Measurements from ENCODE around the gene ESPNL. TPM values are rescaled to one million over a fixed set of nuclear protein-coding genes. Genes with fewer than 3 reads are reported as not detected.
A peak's percentile ranks its signal among the peaks of the same experiment; 100 is the strongest.

ESPNL gene
- total RNA-seq, 1 experiment from 2014 or later = 2.6 TPM

DNA sequence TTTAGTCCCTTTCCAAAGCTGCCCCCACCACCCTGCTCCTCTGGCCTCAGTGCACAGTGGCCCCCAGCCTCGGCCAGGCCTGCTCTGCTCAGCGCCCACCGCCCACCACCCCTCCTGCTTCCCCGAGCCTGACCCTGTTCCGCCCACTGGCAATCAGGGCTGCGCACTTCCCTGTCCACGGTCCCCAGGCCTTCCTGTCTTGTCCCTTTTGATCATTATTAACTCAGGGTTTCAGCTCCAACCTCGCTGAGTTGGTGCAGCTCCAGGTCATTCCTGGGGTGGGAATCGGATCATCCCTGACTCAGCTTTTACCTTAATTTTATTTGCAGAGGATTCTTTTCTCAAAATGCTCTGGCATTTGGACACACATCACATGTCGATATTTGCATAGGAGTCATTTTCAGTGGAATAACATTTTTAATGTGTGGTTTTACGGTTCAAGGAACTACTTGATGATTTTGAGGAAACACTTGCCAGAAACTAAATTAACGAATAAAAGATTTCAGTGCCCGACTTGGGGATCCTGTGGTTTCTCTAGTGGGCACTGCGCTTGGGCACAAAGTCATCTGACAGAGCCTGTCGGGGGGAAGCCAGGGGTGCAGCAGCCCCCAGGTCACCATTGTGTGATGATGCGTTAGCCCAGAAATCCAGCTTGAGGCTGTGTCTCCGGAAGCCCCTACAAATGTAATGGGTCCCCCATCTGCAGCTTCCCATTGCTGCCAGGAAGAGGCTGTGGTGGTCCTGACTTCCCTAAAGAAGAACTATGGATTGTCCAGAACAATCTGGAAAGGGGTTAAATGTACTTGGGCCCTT is 1.0 kb upstream of the ESPNL start:
- Histone ChIP-seq H3K4me1 (peaks cover 10% of the 10 kb centered on the region), H3K36me3 (no peaks in the 10 kb centered on the region), H3K4me3 (no peak overlapping the region; the same call in 1 of the 2 replicates), H3K9me3 (replicated peaks) (no peaks in the 10 kb centered on the region), H3K27me3 (no peaks in the 10 kb centered on the region; the same call in 1 of the 2 replicates), H3K27ac (no peak overlapping the region; the same call in 1 of the 2 replicates)
- DNase-seq = no peak

DNA sequence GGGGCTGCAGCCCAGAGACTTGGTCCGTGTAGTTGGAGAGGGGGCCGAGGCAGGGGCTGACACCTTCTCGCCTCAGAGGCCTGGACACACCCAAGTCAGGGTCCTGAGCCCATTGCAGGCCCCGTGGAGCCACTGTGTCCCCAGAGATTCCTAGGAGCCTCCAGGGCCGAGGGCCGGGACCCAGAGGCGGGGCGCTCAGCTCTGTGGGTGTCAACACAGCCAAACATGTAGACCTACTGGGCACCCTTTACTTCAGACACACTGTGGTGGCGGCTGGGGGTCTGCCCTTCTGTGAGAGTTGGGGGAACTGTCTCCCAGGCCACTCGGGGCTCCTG is 459 bp upstream of the ESPNL start:
- Histone ChIP-seq H3K27ac (no peak overlapping the region), H3K27me3 (no peaks in the 10 kb centered on the region; the same call in 1 of the 2 replicates), H3K36me3 (no peaks in the 10 kb centered on the region), H3K4me3 (no peak overlapping the region), H3K9me3 (replicated peaks) (no peaks in the 10 kb centered on the region), H3K4me1 (peaks cover 10% of the 10 kb centered on the region)
- no peak for DNase-seq

DNA sequence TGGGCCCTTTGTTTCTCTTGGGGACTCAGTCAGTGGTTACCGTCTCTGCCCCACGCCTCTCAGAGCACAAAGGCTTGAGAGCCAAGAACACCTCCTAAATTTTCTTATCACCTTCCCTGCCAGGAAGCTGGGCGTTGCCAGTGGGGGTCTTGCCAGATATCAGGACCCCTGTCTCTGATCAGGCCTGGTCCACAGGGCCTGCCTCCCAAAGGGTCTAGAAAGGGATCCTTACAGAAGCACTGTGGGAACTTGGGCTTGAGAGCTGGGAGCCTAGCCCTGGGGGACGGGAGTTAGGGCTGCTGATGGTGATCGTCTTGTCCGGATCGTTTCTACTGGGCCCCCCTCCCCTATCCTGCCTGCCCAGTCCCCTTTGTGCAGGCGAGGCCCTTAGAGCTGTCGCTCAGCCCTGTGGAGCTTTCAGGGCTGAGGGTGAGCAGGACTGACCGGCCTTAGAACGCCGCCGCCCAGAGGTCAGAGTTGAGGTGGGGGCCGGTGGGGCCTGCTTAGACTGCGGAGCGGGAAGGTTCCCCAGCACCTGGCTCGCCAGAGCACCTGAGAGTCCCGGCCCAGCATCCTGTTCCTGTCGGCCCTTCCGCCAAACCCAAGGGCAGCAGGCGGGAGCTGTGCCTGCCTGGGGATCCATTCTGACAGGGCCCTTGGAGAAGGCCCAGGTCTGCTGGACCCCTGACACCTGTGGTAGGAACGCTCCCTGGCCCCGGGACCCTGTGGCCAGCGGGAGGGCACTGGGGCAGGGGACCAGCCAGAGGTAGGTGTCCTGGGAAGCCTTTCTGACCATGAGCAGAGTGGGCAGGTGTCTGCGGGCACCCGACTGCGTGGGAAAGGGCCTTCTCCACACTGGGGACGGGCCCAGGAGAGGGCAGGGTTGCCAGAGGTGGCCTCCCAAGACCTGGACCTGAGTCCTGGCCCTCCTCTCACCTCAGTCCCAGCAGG is 956 bp downstream of the ESPNL start:
- Histone ChIP-seq H3K4me3 (no peak overlapping the region), H3K9me3 (replicated peaks) (no peaks in the 10 kb centered on the region), H3K27ac (no peak overlapping the region), H3K4me1 (peaks cover 10% of the 10 kb centered on the region), H3K27me3 (no peaks in the 10 kb centered on the region; the same call in 1 of the 2 replicates), H3K36me3 (no peaks in the 10 kb centered on the region)
- no peak for DNase-seq

DNA sequence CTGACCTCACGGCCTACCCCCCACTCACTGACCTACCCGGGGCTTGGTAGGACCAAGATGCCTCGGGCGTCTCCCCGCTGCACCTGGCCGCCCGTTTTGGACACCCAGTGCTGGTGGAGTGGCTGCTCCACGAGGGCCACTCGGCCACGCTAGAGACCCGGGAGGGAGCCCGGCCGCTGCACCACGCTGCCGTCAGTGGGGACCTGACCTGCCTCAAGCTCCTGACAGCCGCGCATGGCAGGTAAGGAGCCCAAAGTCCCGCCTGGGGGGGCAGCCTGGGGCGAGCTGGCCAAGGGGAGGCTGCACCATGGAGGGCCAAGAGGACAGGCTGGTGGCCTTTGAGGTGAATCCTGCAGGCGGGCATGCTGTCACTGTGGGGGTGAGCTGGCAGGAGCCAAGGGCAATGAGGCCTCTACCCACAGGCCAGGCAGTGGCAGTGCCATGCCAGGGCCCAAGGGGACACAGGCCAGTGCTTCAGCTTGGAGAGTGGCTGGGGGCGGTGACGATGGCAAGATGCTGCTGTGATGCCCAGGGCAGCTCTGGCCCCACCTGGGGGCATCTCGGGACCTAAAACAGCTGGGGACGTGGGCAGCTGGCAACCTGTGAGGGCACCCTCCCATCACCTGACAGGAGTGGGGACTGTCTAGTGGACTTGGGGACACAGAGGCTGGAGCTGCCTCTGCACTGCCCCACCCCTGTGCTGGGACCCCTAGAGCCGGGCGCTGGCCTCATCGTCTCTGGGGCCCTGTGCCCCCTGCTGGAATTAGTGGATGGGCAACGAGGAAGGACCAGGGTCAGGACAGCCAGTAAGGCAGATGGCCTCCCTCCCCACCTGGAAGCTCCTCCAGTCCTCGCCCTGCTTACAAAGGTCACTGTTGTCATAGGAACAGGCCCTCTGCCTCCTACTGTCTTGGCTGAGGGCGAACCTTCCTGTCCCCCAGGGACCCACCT is 2.0 kb downstream of the ESPNL start:
- Histone ChIP-seq H3K9me3 (replicated peaks) (no peaks in the 10 kb centered on the region), H3K27ac (no peak overlapping the region), H3K27me3 (peaks cover 4% of the 10 kb centered on the region; the same call in 1 of the 2 replicates), H3K36me3 (no peaks in the 10 kb centered on the region), H3K4me3 (no peak overlapping the region), H3K4me1 (peaks cover 16% of the 10 kb centered on the region)
- no peak for DNase-seq

DNA sequence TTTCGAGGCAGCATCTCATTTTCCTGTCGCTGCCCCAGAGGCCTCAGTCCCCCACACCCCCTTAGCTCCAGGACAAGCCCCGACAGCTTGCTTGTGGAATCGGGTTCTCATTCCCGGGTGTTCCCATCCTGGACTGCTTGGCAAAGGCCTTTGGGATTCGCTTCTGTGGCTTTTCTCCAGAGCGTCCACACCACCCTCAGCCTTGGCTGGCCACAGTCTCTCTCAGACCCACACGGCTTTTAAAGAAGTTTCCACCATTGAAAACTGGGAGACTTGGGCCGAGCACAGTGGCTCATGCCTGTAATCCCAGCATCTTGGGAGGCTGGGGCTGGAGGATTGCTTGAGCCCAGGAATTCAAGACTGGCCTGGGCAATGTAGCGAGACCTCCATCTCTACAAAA is 2.7 kb downstream of the ESPNL start:
- peaks cover 4% of the 10 kb centered on the region; the same call in 1 of the 2 replicates for H3K27me3 ChIP-seq
- DNase-seq = no peak

DNA sequence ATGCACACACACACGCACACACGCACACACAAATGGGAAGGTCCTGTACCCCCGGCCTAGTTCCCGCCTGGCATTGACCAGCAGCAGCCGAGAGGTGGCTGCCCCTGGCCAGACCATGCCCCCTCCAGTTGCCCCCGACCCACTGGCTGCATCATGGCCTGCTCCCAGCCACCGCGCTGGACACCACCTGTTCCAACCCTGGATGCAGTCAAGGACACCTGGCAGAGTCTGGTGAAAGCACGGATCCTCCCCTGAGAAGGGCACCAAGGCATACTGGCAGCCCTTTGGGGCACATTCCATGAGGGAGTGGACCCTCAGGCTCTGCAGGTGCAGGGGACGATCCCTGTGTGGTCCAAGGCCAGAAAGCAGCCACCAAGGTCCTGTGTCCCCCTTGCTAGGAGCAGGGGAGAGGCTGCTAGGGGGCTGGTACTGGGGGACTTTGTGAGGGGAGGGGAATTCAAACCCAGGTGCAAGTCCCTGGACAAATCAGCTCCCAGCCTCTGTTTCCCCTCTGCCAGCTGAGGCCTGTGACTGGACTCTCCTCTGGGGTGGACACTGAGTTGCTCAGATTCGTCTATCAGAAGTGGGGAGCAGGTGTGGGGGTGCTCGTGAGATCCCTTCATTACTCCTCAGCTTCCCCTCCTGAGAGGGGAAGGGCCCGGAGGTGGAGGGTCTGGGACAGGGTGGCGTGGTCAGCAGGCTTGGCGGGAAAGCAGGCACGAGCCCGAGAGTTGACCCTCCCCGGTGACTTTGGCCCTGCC is 3.5 kb downstream of the ESPNL start:
- H3K36me3 ChIP-seq = no peaks in the 10 kb centered on the region
- H3K27ac ChIP-seq = no peak overlapping the region
- peaks cover 26% of the 10 kb centered on the region for H3K4me1 ChIP-seq
- no peak overlapping the region for H3K4me3 ChIP-seq
- DNase-seq = no peak
- H3K9me3 ChIP-seq (replicated peaks) = no peaks in the 10 kb centered on the region
- peaks cover 4% of the 10 kb centered on the region; the same call in 1 of the 2 replicates for H3K27me3 ChIP-seq

More for the DNA sequence above, 2.7 kb downstream of the ESPNL start:
- Histone ChIP-seq H3K4me3 (no peak overlapping the region), H3K4me1 (peaks cover 21% of the 10 kb centered on the region), H3K36me3 (no peaks in the 10 kb centered on the region), H3K9me3 (replicated peaks) (no peaks in the 10 kb centered on the region), H3K27ac (no peak overlapping the region)

DNA sequence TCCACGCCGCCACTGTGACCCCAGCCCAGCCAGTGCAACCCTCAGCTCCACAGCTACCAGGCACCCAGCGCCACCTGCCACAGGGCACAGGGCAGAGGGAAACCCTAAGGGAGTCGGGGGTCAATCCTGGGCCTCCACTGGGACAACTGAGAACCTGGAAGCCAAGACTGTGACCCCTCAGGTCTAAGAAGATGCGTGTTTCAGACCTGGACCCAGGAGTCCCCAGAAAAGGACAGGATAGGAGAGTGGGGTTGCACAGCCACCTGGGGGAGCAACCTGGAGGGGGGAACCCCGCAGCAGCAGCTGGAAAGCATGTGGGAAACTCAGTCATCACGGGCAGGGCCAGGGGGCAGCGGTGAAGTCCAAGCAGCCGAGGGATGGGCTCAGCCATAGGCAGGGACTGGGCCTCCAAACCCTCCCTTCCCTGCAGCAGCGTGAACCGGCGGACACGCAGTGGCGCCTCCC is 4.1 kb downstream of the ESPNL start:
- Histone ChIP-seq H3K9me3 (replicated peaks) (no peaks in the 10 kb centered on the region), H3K36me3 (no peaks in the 10 kb centered on the region), H3K4me3 (no peak overlapping the region), H3K27me3 (peaks cover 4% of the 10 kb centered on the region; the same call in 1 of the 2 replicates), H3K4me1 (peaks cover 26% of the 10 kb centered on the region), H3K27ac (no peak overlapping the region)
- no peak for DNase-seq

DNA sequence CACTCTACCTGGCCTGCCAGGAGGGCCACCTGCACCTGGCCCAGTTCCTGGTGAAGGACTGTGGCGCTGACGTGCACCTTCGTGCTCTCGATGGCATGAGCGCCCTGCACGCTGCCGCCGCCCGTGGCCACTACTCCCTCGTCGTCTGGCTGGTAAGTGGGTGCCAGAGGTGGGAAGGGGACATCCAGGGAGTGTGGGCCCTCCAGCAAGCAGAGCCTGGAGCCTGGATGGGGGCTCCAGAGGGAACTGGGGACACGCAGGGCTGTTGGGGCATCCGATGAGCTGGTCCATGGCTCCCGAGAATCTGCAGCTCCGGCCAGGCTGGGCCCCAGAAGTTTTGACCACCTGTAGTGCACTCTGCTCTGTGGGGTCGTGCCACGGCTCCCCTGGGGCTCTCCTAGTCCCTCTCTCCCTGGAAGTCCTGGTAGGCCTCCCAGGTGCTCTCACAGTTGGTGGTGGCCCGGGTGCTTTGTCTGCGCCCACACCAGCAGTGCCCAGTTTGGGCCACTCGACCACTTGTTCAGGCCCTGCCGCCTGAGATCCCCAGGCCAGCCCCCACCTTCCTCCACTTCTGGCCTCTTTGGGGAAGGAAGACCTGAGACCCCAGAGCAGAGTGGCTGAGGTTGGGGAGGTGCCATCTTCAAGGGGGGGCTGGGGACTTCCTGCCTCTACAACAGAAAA is 4.7 kb downstream of the ESPNL start:
- no peak for DNase-seq

DNA sequence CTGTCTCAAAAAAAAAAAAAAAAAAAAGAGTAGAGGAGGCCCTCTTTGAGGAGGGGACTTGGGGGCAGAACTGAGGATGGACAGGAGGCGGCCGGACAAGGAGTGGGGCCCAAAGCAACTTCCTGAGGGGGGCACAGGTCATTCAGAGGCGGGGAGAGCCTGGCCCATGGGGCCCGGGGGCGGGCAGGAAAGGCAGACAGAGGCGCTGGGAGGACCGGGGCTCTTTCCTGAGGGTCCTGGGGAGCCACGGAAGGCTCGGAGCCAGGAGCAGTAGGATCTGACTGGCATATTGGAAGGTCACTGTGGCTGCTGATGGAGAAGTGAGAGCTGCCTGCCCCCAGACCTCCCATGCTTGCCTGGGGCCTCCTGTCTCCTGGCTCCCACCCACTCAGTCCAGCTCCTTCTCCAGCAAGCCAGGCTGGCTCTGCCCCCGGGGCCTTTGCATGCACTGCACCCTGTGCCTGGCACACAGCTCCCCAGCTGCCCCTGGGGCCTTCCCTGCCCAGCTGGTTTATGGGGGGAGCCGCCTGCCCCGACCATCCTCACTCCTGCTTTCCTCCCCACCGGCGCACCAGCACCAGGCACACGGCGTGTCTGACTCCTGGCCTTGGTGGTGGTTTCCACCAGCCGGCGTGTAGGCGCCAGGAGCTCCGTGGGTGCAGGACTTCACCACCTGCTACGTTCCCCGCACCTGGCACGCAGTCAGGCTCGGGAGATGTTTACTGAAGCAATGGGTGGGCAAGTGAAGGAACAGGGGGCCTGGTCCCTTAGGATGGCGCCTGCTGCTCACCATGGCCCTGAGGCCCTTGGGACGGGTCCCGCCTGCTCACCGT is 5.6 kb downstream of the ESPNL start:
- Histone ChIP-seq H3K4me1 (peaks cover 26% of the 10 kb centered on the region), H3K36me3 (no peaks in the 10 kb centered on the region), H3K27me3 (peaks cover 4% of the 10 kb centered on the region; the same call in 1 of the 2 replicates), H3K27ac (no peak overlapping the region), H3K4me3 (no peak overlapping the region), H3K9me3 (replicated peaks) (no peaks in the 10 kb centered on the region)
- DNase-seq = no peak

More for the DNA sequence above, 4.7 kb downstream of the ESPNL start:
- Histone ChIP-seq H3K36me3 (no peaks in the 10 kb centered on the region), H3K4me3 (no peak overlapping the region), H3K27ac (no peak overlapping the region), H3K9me3 (replicated peaks) (no peaks in the 10 kb centered on the region), H3K27me3 (peaks cover 4% of the 10 kb centered on the region; the same call in 1 of the 2 replicates), H3K4me1 (peaks cover 26% of the 10 kb centered on the region)

DNA sequence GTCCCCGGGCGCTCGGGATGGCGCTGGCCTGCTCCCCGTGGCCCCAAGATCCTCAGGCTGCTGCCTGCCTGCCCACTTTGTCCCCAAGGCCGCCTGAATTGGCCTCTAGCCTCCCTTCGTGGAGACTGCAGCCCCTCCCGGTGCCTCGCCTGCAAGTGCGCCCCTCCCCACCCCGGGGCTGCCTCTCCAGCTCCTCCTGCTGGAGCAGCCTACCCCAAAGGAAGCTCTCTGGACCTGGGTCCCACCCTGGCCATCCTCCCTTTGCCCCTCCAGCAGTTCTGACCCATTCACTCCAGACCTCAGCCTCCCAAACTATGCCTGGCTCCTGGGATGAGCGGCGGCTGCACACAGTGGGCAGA is 6.2 kb downstream of the ESPNL start:
- Histone ChIP-seq H3K4me3 (no peak overlapping the region), H3K36me3 (no peaks in the 10 kb centered on the region), H3K9me3 (replicated peaks) (peaks cover 1% of the 10 kb centered on the region; the same call in 1 of the 2 replicates), H3K27ac (no peak overlapping the region), H3K27me3 (peaks cover 4% of the 10 kb centered on the region; the same call in 1 of the 2 replicates), H3K4me1 (peaks cover 26% of the 10 kb centered on the region)
- no peak for DNase-seq

DNA sequence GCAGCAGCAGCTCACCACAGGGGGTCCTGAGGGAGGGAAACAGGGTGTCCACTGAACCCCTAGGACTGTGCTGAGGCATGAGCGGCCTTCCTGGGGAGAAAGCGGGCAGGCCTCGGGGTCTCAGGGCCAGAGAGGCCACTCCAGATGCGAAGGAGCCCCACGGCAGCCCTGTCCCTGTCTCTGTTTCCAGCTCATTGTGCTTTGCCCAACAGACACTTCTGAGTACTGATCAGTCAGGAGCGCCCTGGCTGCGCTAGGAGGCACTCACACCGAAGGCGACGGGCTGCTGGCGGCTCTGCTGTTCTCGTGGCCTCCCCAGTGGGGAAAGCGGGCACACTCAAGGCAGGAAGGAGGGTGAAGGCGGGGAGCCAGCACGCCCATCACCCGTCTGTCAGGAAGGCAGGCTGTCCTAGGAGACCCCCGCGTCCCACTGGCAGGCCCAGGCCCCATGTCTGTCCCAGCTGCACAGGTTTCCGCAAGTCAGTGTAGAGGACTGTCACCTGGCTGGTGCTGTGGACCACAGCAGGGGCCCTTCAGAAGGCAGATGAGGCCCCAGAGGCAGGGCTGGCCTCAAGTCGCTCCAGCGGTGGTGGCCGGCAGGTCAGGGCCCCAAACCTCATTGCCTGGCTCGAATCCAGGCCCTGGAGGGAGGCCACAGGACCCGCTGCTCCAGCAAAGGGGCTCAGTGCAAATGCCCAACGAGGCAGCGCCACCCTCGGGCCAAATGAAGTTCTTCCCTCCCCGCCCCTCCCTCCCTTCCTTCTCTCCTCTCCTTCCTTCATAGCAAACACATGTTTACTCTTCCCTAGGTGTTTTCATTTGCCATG is 6.8 kb downstream of the ESPNL start:
- Histone ChIP-seq H3K4me3 (no peak overlapping the region), H3K9me3 (replicated peaks) (peaks cover 5% of the 10 kb centered on the region; the same call in 1 of the 2 replicates), H3K27me3 (peaks cover 4% of the 10 kb centered on the region; the same call in 1 of the 2 replicates), H3K4me1 (peaks cover 26% of the 10 kb centered on the region), H3K36me3 (no peaks in the 10 kb centered on the region), H3K27ac (no peak overlapping the region)
- DNase-seq = peak; percentile 80 to 81

All from SJCRH30 (cell line).